Measurements from ENCODE around the gene CA12. TPM values are rescaled to one million over a fixed set of nuclear protein-coding genes. Genes with fewer than 3 reads are reported as not detected.
"Not testable (repeated sequence)": the region's sequence is repeated elsewhere in the genome, so short reads cannot be mapped to it uniquely, and the experiment has no call there.

The CA12 gene
- 20.5 TPM for total RNA-seq

GRCh38 chr15:63381301-63382204, at the start of gene CA12:
Gene CA12, minus strand, starts transcription at chr15:63381846. Its CDS starts 126 bp downstream, at chr15:63381720.
- no peak for DNase-seq (ENCODE audit: low spot score)

- DNase-seq (ENCODE audit: low spot score), result no peak
Measured at GRCh38 chr15:63430766-63431451, 49.3 kb upstream of the CA12 start.

GRCh38 chr15:63426552-63426951, 44.9 kb upstream of the CA12 start:
- DNase-seq (ENCODE audit: low spot score), result no peak

- no peak for DNase-seq (ENCODE audit: low spot score)
Measured at GRCh38 chr15:63425426-63425985, 43.9 kb upstream of the CA12 start.

- no peak for DNase-seq (ENCODE audit: low spot score)
Measured at GRCh38 chr15:63422891-63423590, 41.4 kb upstream of the CA12 start.

GRCh38 chr15:63421433-63421832, 39.8 kb upstream of the CA12 start:
- no peak for DNase-seq (ENCODE audit: low spot score)

GRCh38 chr15:63420333-63420747, 38.7 kb upstream of the CA12 start:
- DNase-seq (ENCODE audit: low spot score), result no peak

- DNase-seq (ENCODE audit: low spot score), result no peak
Measured at GRCh38 chr15:63418811-63419210, 37.2 kb upstream of the CA12 start.

GRCh38 chr15:63417721-63418120, 36.1 kb upstream of the CA12 start:
- DNase-seq (ENCODE audit: low spot score), result no peak

- DNase-seq (ENCODE audit: low spot score), result not testable (repeated sequence)
Measured at GRCh38 chr15:63417274-63417673, 35.6 kb upstream of the CA12 start.

- no peak for DNase-seq (ENCODE audit: low spot score)
Measured at GRCh38 chr15:63414474-63415120, 33.0 kb upstream of the CA12 start.

GRCh38 chr15:63412551-63412950, 30.9 kb upstream of the CA12 start:
- DNase-seq (ENCODE audit: low spot score), result no peak

- DNase-seq (ENCODE audit: low spot score), result no peak
Measured at GRCh38 chr15:63411866-63412265, 30.2 kb upstream of the CA12 start.

GRCh38 chr15:63409179-63409578, 27.5 kb upstream of the CA12 start:
- no peak for DNase-seq (ENCODE audit: low spot score)

- DNase-seq (ENCODE audit: low spot score), result no peak
Measured at GRCh38 chr15:63408524-63408923, 26.9 kb upstream of the CA12 start.

- DNase-seq (ENCODE audit: low spot score), result no peak
Measured at GRCh38 chr15:63407612-63408011, 26.0 kb upstream of the CA12 start.

- no peak for DNase-seq (ENCODE audit: low spot score)
Measured at GRCh38 chr15:63405683-63406390, 24.2 kb upstream of the CA12 start.

GRCh38 chr15:63405159-63405558, 23.5 kb upstream of the CA12 start:
- DNase-seq (ENCODE audit: low spot score), result no peak

- DNase-seq (ENCODE audit: low spot score), result no peak
Measured at GRCh38 chr15:63403254-63403945, 21.8 kb upstream of the CA12 start.

All from mucosa of gallbladder (tissue), 1 donor.